NCI-H2107 treated with DMSO at 0.1 percent for 48 hours (cell line): ENCODE measurements around the gene CCDC57.
"Not testable (repeated sequence)": the region's sequence is repeated elsewhere in the genome, so short reads cannot be mapped to it uniquely, and the experiment has no call there.

ENCODE experiments used
- DNase-seq: peaks from one replicate; lab custom pipeline; 2025; ENCODE audit not compliant: unreplicated experiment; lab: John Stamatoyannopoulos, UW

The CCDC57 gene

DNA sequence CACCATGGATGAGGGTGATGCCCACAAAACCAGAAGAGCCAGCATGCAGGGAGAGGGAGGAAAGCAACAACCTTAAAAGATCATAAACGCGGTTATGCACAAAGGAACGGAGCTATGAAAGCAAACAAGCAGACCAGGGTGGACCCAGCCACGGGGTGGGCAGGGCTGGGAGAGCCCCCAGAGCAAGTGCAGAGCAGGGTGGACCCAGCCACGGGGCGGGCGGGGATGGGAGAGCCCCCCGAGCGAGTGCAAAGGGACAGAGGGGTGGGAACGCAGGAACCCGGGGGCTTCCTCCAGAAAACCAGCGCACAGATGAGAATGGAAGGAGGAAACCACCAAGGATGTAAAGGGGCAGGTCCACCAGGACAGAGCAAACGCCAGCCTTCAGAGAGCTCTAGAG lies 33.2 kb downstream of the CCDC57 start:
- DNase-seq, result no peak

DNA sequence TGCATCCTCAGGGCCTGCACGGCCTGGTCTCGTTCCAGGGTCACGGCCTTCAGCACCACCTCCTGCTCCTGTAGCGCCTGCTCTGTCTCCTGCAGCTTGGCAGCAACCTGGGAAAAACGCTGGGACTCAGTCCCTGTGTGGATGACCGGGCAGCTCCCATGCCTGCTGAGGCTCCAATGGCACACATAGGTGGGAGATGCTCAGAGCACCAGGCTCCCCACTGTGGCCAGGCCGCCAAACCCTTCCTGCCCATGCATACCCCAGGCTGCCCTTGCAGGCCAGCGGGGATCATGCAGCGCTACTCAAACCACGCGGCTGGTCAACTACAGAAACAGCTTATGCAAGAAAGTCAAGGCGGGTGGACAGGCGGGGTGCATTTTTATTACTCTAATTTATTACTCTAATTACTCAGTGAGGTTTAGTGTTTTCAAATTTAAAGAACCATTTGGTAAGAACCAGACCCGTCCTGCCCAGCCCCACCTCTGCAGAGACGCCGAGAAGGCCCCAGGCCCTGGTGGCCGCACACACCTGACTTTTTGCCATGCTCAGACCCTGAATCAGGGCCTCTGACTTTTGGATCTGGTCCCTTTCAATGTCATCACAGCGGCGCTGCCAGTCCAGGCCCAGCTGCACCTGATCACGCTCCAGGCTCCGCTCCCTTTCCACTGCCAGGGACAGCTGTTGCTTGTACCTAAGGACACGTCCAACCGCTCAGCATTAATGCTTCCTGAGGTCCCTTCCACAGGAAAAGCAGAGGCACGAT lies 34.0 kb downstream of the CCDC57 start:
- DNase-seq, result no peak

DNA sequence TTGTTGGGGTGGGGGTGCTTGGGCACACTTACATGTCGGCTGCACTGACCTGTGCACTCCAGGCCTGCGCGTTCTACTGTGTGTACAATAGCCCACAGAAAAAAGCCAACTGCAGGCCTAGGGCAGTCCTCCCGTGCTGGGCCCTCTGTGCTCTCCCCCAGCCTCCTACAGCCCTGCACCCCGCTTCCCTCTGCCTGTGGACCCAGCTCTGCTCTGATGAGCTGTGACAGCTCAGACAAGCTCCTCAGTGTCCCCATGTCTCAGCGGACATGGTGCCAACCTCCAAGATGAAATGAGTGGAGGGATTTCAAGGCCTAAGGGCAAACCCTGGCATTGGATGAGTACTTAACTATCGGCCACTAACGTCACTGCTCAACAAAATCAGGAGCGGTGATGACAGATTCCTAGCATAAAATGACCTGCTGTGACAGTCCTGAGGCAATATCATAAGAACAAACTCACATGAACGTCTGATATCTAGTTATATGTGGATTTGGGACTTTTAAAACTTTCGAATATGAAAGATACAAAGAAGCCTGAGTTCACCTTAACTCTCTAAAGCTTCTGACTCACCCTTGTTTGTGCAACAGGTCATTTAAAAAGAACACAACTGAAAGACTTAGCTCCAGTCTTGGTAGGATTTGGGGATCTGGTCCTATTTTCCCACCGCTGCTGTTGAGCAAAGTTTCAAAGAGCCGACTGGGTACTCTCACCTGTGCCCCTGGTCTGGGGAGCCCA lies 34.7 kb downstream of the CCDC57 start:
- DNase-seq, result no peak

DNA sequence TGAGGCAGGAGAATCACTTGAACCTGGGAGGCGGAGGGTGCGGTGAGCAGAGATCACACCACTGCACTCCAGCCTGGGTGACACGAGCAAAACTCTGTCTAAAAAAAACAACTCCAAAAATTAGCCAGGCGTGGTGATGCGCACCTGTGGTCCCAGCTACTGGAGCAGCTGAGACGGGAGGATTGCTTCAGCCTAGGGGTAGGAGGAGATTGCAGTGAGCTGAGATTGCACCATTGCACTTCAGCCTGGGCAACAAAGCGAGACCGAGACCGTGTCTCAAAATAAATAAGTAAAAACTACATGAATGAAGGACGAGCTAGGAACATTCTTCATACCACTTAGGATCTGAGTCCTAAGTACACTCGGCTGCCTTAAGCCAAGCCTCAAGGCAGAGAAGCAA lies 35.4 kb downstream of the CCDC57 start:
- no peak for DNase-seq

DNA sequence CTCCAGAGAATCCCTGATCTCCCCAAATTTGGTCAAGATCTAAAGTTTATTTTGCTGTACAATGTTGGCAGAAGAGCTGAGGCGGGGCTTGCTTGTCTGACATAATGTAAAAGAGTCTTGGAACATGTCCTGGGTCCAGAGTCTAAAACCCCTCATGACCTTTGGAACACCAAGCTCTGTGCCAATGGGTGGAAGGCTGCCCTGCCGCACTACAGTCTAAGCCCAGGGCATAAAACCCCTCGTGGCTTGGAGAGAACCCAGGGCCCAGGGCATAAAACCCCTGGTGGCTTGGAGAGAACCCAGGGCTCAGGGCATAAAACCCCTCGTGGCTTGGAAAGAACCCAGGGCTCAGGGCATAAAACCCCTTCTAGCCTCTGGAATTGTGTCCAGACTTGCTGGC lies 36.7 kb downstream of the CCDC57 start:
- DNase-seq, result no peak

DNA sequence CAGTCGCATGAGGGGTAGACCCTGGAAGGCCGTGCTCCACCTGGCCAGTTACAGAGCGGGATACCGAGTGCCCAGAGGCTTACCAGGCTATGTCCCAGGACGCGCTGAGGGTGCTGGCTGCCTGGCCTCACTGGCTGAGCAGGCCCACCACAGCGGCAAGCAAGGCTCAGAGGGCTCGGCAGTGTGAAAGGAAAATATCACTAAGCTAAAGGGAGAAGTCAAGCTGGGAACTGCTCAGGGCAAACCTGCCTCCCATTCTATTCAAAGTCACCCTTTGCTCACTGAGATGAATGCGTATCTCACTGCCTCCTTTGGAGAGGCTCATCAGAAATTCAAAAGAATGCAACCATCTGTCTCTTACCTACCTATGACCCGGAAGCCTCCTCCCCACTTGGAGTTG lies 37.4 kb downstream of the CCDC57 start:
- DNase-seq, result no peak

DNA sequence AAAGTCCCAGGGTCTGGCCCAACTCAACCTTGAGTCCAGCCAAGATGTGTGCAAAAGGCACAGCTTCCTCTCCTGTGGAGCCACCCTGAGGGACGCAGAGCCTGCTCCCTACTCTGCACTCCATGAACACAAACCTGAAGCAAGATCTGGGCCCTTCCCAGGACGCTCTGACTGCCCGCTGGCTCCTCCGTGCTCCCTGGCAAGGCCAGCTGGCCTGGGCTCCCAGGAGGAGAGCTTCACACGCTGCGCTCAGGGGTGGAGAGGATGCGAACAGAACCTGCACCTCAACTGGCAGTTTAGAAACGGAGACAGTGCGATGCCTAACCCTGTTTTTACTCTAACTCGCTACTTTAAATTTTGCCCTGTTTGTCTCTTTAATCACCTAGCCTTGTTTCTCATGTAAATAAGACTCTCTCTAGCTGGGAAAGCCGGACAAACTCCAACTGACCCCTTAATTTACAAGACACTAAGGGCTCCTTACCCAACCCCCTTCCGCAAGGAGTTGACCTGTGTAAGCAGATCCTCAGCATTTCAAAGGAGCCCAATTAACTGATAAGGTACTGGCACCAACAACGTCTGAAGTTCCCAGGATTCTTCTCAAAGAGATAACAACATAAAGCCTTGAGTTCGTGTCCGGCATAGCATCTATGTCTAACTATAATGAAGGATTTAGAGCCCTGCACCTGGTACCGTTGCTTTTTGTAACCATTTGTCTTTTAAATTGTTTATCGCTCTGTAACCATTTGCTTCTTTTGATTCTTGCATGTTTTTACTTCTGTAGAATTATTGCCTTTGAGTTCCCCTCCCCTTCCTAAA lies 38.4 kb downstream of the CCDC57 start:
- not testable (repeated sequence) for DNase-seq

DNA sequence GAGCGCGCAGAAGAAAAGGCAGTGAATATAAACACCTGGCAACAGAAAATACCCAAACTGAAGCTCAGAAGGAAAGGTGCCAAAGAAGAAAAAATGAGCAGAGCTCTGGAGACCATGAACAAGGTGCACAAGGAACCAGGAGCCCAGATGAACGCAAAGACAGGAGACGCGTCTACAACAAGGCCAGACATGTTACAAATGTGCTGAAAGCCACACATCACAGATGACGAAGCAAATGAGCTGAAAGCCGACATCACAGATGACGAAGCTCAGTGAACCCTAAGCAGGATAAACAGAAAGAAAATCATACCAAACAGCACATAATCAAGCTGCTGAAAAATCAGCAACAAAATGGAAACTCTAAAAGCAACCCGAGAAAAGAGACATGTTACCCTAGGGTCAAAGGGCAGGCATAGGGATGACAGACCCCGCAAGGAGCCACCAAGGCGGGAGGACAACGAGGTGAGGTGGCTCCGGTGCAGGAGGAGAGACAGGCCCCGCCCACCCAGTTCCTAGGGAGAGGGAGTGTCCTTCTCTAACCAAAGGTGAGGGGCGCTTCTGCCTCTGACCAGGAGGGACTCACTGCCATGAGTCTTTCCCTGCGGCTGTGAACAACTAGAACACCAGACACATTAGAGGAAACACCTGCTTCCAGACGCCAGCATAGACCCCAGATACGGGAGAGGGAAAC lies 39.1 kb downstream of the CCDC57 start:
- DNase-seq, result no peak

DNA sequence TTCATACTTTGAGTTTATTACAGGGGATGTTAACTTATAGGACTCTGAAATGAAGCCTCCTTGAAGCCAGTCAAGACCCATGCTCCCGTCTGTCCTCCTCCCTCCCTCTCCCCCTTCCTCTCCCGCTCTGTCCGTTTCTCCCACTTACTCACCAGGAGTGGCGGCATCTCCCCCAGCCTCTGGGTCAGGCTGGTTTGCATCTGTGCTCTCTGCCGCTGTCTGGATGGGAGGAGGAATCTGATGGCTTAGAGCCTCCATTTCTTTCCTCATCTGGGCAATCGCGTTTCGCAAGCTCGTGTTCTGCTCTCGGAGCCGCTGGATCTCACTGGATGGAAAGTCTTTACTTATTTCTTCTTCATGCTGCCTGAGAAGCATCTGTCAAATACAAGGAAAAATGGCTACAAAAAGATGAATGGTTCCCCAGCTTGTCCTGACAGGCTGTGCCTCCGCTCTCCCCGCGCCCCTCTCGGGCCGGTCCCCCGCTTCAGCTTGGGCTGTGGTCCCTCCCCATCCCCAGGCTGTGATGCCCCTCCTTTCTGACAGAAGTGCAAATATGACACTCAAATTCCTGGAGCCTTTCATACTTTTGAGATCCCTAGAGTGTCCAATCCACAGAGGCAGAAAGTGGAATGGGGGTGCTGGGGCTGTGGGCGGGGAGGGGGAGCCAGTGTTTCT lies 40.0 kb downstream of the CCDC57 start:
- DNase-seq, result no peak

DNA sequence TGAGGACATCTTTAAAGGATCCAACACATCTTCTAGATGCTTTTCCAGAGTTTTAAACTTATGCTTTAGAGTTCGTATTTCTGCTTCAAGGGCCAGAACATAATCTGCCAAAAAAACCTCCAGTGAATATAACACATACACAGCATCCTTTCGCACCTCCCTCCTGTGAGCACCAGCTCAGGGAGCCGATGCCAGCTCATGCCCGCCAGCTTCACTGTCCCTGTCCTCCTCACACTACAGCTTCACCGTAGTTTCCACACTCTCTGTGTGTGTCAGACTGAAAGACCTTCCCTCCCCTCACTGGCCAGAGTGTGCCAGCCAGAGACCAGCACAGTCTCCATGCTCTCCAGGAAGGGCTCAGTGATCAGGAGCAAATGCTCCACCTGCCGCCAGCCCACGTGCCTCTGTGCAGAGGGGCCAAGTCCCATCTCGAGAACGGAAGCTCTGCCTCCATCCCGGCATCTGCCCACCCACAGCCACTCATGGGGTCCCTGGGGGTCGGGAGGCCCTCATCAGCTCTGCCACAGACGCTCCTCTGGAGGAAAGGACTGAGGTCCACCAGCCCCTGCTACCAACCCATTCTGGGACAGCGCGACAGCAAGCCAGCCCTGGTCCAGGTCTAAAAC lies 40.8 kb downstream of the CCDC57 start:
- DNase-seq, result no peak

DNA sequence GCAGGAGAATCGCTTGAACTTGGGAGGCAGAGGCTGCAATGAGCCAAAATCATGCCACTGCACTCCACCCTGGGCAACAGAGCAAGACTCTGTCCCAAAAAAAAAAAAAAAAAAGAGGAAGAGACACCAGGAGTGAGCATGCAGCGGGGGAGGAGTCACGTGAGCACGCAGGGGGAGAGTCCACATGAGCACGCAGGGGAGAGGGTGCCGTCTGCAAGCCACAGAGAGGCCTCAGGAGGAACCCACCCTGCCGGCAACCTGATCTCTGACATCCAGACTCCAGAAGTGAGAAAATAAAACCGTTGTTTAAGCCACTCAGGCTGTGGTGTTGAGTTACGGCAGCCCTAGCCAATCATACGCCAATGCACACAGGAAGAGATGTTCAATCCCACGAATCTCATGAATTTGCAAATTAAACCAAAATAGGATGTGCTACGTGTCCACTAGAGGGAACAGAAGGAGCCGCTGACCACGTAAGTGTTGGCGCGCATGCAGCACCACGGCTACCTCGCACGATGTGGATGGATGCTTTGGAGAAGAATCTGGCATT lies 42.2 kb downstream of the CCDC57 start:
- DNase-seq, result peak; percentile 59

DNA sequence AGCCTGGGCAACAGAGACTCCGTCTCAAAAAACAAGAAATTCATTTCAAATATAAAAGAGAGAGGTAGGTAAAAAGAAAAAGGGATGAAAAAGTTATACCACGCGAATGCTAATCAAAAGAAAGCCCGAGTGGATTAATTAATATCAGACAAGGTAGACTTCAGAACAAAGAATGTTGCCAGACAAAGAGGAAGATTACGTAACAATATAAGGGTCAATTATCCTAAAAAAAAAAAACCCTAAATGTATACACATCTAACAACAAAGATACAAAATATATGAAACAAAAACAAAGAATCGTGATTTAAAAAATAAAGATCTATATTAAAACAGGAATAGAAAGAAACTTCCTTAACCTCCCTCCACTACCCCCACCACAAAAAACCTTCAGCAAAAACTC lies 44.1 kb downstream of the CCDC57 start:
- no peak for DNase-seq

DNA sequence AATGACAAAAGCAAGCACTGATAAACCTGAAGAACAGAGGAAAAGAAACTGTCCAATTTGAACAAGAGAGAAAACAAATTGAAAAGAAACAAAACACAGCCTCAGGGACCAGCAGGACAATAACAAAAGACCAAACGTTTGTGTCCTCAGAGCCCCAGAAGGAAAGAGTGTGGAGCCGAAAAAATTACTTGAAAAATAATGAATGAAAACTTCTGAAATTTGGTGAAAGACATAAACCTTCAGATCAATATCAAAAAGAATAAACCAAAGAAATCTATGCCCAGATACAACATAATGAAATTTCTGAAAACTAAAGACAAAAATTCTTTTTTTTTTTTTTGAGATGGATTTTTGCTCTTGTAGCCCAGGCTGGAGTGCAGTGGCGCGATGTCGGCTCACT lies 45.6 kb downstream of the CCDC57 start:
- no peak for DNase-seq

DNA sequence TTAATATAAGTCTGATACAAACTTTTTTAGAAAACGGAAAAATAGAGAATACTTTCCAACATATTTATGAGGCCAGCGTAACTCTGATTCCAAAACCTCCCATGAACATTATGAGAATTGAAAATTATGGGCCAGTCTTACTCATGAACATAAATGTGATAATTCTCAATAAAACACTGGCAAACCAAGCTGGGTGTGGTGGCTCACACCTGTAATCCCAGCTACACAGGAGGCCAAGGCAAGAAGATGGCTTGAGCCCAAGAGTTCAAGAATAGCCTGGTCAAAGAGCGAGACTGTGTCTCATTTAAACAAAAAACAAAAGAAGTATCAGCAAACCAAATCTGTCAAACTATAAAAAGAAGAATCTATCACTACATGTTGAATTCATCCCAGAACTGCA lies 47.8 kb downstream of the CCDC57 start:
- no peak for DNase-seq

DNA sequence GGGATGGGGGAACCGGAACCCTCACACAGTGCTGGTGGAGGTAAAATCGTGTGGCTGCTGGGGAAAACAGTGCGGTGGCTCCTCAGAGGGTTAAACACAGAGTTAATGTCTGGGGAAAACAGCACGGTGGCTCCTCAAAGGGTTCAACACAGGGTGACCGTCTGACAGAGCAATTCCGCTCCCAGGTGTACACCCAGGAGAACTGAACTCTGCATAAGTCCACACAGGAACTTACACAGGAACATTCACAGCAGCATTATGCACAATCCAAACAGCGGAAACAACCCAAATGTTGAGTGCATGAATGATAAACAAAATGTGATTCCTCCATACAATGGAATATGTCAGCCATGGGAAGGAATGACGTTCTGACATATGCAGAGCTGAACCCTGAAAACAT lies 51.4 kb downstream of the CCDC57 start:
- DNase-seq, result no peak

DNA sequence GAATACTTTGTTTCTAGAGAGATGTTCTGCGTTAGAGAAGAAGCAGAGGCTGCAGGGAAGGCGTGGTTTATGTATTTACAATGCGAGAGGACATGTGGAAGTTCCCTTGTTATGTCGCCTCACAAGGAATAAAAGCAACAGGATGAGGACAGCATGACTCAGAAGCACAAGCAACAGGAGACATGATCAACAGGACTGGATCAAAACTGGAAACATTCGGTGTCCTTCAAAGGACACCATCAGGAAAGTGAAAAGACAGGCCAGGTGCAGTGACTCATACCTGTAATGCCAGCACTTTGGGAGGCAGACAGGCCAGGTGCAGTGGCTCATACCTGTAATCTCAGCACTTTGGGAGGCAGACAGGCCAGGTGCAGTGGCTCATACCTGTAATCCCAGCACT lies 52.6 kb downstream of the CCDC57 start:
- DNase-seq, result no peak

DNA sequence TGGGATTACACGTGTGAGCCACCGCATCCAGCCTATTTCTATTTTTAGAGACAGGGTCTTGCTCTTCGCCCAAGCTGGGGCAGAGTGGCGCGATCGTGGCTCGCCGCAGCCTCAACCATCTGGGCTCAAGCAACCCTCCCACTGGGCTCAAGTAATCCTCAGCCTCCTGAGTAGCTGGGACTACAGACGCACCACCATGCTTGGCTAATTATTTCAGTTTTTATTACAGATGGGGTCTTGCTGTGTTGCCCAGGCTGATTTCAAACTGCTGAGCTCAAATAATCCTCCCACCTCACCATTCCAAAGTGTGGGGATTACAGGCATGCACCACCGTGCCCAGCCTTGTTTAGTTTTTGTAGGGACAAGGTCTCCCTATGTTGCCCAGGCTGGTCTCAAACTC lies 53.8 kb downstream of the CCDC57 start:
- no peak for DNase-seq

DNA sequence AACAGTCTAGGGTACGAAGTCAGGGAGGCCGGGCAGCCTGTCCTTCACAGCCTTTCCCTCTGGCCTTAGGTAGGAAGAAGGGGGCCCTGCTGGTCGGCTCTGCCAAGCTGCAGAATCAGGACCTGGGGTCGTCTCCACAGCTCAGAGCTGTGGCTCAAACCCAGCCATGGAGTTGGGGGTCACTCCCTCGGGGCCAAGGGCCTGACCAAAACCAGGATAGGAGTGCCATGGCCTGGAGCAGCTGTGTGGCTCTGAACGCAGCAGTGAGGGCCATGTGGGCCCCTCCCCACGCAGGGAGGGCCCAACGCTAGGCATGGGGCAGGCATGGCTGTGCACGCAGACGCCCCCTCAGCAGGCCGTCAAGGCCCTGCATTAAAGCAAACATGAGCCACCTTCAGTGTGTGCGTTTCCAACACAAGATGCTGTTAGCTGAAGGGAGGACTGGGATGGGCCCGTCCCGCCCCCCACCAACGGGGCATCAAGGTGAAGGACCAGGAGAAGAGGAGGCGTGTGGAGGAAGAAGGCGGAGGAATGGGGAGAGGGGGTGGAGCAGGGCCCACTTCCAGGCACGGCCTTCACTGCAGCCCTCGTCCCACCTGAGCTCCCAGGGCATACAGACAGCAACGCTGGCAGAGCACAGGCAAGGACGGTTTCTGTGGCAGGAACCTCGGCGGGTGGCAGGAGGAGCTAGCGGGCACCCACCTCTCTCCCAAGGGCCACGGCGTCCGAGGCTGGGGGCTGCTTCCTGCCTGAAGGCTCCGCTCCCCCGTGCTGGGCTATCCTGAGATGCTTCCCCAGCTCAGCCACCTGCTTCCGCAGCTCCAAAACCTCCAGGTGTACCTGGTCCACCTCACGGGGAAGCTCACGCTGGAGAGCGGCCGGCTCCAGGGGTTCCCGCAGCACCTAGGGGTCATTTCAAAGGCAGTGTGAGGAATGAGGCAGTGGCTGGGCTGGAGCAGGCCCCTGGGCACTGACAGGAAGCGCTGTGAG lies 55.3 kb downstream of the CCDC57 start:
- no peak for DNase-seq
